GM23338 (cell line): ENCODE data around the gene FSTL3. TPM values are rescaled to one million over a fixed set of nuclear protein-coding genes. Genes with fewer than 3 reads are reported as not detected.

Experiments used
- ATAC-seq: fragments of 200-7000 bp; cut with Tn5 transposase; 3 replicates; pipeline ENCODE4 v1.9.1; 2020
- DNase-seq: peaks from one replicate; pipeline ENCODE4 v3.0.0-alpha.2; 2015; ENCODE audit warnings: low spot score
- H2AFZ ChIP-seq: fragments of 200-600 bp; sonication (generic); 2 replicates; pipeline ENCODE4 v1.8.0; 2016; ENCODE audit warnings: antibody characterized with exemption, mild to moderate bottlenecking, moderate library complexity
- H3F3A ChIP-seq: fragments of 200-600 bp; sonication (generic); replicated peaks from 2 replicates; pipeline ENCODE4 v1.8.0; 2017; ENCODE audit warnings: antibody characterized with exemption, mixed run types, low read depth
- H3K27ac ChIP-seq: fragments of 200-600 bp; sonication (generic); 2 replicates; pipeline ENCODE4 v1.6.1; 2016; ENCODE audit warnings: low read depth
- H3K27me3 ChIP-seq: fragments of 200-600 bp; sonication (generic); 2 replicates; pipeline ENCODE4 v1.8.0; 2016; ENCODE audit warnings: mild to moderate bottlenecking, mixed run types, moderate library complexity; ENCODE audit not compliant: insufficient read depth
- H3K36me3 ChIP-seq: fragments of 200-600 bp; sonication (generic); 2 replicates; pipeline ENCODE4 v1.8.0; 2016; ENCODE audit warnings: mild to moderate bottlenecking; ENCODE audit not compliant: insufficient read depth
- H3K4me1 ChIP-seq: fragments of 200-600 bp; sonication (generic); 2 replicates; pipeline ENCODE4 v1.8.0; 2016; ENCODE audit warnings: mild to moderate bottlenecking, moderate library complexity; ENCODE audit not compliant: insufficient read depth
- H3K4me2 ChIP-seq: fragments of 200-600 bp; sonication (generic); 2 replicates; pipeline ENCODE4 v1.7.1; 2017; ENCODE audit warnings: mixed run types
- H3K4me3 ChIP-seq: fragments of 200-600 bp; sonication (generic); 2 replicates; pipeline ENCODE4 v1.6.1; 2016; ENCODE audit warnings: mixed run types
- H3K79me2 ChIP-seq: fragments of 200-600 bp; sonication (generic); replicated peaks from 2 replicates; pipeline ENCODE4 v1.8.0; 2017; ENCODE audit warnings: mild to moderate bottlenecking; ENCODE audit not compliant: insufficient read depth
- H3K9me2 ChIP-seq: fragments of 200-600 bp; sonication (generic); 2 replicates; pipeline ENCODE4 v1.8.0; 2017; ENCODE audit not compliant: insufficient read depth
- H4K20me1 ChIP-seq: fragments of 200-600 bp; sonication (generic); replicated peaks from 2 replicates; pipeline ENCODE4 v1.8.0; 2017; ENCODE audit warnings: mild to moderate bottlenecking; ENCODE audit not compliant: insufficient read depth
- H3K27ac Mint-ChIP-seq: 2 replicates; pipeline ENCODE4 v1.8.0; 2020; ENCODE audit warnings: inconsistent platforms, mild to moderate bottlenecking, moderate library complexity, mixed read lengths
- H3K27me3 Mint-ChIP-seq: 3 replicates; pipeline ENCODE4 v1.8.0; 2022; ENCODE audit warnings: low read depth, mild to moderate bottlenecking, moderate library complexity, mixed read lengths, inconsistent platforms; ENCODE audit not compliant: insufficient read depth, poor library complexity
- H3K36me3 Mint-ChIP-seq: 3 replicates; pipeline ENCODE4 v1.8.0; 2021; ENCODE audit warnings: low read depth, mild to moderate bottlenecking, inconsistent platforms, moderate library complexity, mixed read lengths
- H3K4me1 Mint-ChIP-seq: 3 replicates; pipeline ENCODE4 v1.8.0; 2020; ENCODE audit warnings: mild to moderate bottlenecking, inconsistent platforms, mixed read lengths
- H3K4me3 Mint-ChIP-seq: 3 replicates; pipeline ENCODE4 v1.8.0; 2021; ENCODE audit warnings: moderate library complexity, mild to moderate bottlenecking, inconsistent platforms, mixed read lengths
- H3K9me3 Mint-ChIP-seq: 3 replicates; pipeline ENCODE4 v1.8.0; 2020; ENCODE audit warnings: moderate library complexity, mild to moderate bottlenecking, inconsistent platforms, mixed read lengths
- EZH2phosphoT487 ChIP-seq: fragments of 200-600 bp; sonication (generic); IDR thresholded peaks from one replicate; pipeline ENCODE4 v1.8.1; 2018; ENCODE audit warnings: antibody characterized with exemption; ENCODE audit not compliant: unreplicated experiment
- STAT1 ChIP-seq: IDR thresholded peaks from one replicate; pipeline ENCODE4 v1.6.1; 2016; ENCODE audit warnings: antibody characterized with exemption; ENCODE audit not compliant: unreplicated experiment
- ZNF462 ChIP-seq: fragments of 250-450 bp; sonication (Bioruptor Pico); IDR thresholded peaks from 2 replicates; pipeline ENCODE4 v1.5.0; 2020; ENCODE audit warnings: mild to moderate bottlenecking, moderate library complexity
- polyA plus RNA-seq: library from polyadenylated mRNA; unstranded; fragments of >200 nt; fragmentation: Nextera tagmentation; extraction: Ambion mirVana; gene quantifications from 2 replicates; pipeline ENCODE4 v1.2.1, GENCODE V29; 2016
- total RNA-seq: library from RNA; depleted of rRNA; stranded (reverse); fragments of >200 nt; shearing (Covaris generic); gene quantifications from 2 replicates; pipeline ENCODE4 v1.2.3, GENCODE V29; 2014

FSTL3 gene
- total and polyA plus RNA-seq, 2 experiments from 2014 or later: 3.1 to 10.1 TPM

- H3K36me3 Mint-ChIP-seq: peaks cover 15% of the 10 kb centered on the region
These were observed 17.9 kb upstream of the FSTL3 start for GRCh38 chr19:658059-658839.

More at GRCh38 chr19:658059-658839, 17.9 kb upstream of the FSTL3 start:
- H3K4me3 ChIP-seq: no peak overlapping the region
- DNase-seq (no peak), ATAC-seq (no peak)
- Mint-ChIP-seq H3K4me3 (no peak overlapping the region), H3K9me3 (no peaks in the 10 kb centered on the region), H3K27me3 (peaks cover 8% of the 10 kb centered on the region), H3K4me1 (peaks cover 13% of the 10 kb centered on the region), H3K27ac (no peak overlapping the region)
- H3K36me3 ChIP-seq: no peaks in the 10 kb centered on the region
- peaks cover 6% of the 10 kb centered on the region for H3K4me1 ChIP-seq
- H3K4me2 ChIP-seq: no peak overlapping the region
- H3K27ac ChIP-seq: no peak overlapping the region
- H3K9me2 ChIP-seq: no peaks in the 10 kb centered on the region
- H4K20me1 ChIP-seq: peaks cover 52% of the 10 kb centered on the region
- no peaks in the 10 kb centered on the region for H3K27me3 ChIP-seq
- no peak for TF ChIP-seq ZNF462 (CRISPR knock-in tag)
- TF ChIP-seq STAT1: no peak
- TF ChIP-seq EZH2phosphoT487: no peak
- H2AFZ ChIP-seq: no peak overlapping the region
- peaks cover 3% of the 10 kb centered on the region; the same call in 1 of the 2 replicates for H3F3A ChIP-seq
- H3K79me2 ChIP-seq: peaks cover 96% of the 10 kb centered on the region
